HG02678 (cell line): ENCODE data around the gene SPATA6.
"Not testable (repeated sequence)": the region's sequence is repeated elsewhere in the genome, so short reads cannot be mapped to it uniquely, and the experiment has no call there.

Source experiments
- ATAC-seq: cut with Tn5 transposase; IDR thresholded peaks from one replicate; pipeline ENCODE4 v1.9.1; 2021; ENCODE audit warnings: mild to moderate bottlenecking, moderate library complexity; ENCODE audit not compliant: unreplicated experiment

SPATA6 gene

GRCh38 chr1:48462716-48463302 lies 9.2 kb downstream of the SPATA6 start:
- ATAC-seq = no peak

DNA sequence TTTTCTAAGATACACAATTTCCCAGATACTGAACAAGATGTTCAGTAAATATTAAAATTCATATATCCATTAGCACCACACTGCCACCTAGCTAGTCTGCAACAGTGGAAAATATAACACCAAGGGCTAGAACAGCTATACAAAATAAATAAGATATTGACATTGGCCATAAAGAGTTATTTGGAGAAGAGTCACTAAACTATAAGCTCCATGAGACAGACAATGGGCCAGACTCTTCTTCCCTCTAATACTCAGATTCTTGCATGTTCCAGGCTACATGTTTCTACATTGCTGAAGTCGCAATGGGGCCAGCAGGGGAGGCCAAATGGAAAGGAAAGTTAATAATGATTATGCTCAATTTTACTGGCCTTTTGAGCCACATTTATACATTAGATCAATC lies 21.5 kb downstream of the SPATA6 start:
- no peak for ATAC-seq

GRCh38 chr1:48448932-48449331 lies 23.1 kb downstream of the SPATA6 start:
- ATAC-seq = no peak

DNA sequence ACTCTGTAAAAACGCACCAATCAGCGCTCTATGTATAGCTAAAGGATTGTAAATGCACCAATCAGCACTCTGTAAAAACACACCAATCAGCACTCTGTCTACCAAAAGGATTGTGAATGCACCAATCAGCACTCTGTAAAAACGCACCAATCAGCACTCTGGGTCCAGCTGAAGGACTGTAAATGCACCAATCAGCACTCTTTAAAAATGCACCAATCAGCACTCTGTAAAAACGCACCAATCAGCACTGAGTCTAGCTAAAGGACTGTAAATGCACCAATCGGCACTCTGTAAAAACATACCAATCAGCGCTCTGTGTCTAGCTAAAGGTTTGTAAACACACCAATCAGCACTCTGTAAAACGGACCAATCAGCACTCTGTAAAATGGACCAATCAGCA lies 27.8 kb downstream of the SPATA6 start:
- not testable (repeated sequence) for ATAC-seq

- no peak for ATAC-seq
These were observed 29.0 kb downstream of the SPATA6 start for GRCh38 chr1:48442864-48443619.

DNA sequence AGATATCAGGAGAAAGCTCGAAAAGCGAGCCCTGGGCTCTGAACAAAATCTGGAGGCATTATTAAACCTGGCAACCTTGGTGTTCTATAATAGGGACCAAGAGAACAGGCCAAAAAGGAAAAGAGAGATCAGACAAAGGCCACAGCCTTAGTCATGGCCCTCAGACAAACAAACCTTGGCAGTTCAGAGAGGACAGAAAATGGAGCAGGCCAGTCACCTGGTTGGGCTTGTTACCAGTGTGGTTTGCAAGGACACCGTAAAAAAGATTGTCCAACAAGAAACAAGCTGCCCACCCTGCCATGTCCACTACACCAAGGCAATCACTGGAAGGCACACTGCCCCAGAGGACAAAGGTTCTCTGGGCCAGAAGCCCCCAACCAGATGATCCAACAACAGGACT lies 31.2 kb downstream of the SPATA6 start:
- ATAC-seq = not testable (repeated sequence)

DNA sequence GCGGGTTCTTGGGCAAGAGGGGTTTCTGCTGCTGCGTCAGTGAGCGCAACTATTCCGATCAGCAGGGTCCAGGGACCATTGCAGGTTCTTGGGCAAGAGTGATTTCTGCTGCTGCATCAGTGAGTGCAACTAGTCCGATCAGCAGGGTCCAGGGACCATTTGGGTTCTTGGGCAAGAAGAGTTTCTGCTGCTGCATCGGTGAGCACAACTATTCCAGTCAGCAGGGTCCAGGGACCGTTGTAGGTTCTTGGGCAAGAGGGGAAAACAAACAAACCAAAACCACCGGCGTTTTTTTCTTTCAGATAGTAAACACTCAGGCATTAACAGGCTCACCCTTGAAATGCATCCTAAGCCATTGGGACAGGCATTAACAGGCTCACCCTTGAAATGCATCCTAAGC lies 32.6 kb downstream of the SPATA6 start:
- no peak for ATAC-seq

DNA sequence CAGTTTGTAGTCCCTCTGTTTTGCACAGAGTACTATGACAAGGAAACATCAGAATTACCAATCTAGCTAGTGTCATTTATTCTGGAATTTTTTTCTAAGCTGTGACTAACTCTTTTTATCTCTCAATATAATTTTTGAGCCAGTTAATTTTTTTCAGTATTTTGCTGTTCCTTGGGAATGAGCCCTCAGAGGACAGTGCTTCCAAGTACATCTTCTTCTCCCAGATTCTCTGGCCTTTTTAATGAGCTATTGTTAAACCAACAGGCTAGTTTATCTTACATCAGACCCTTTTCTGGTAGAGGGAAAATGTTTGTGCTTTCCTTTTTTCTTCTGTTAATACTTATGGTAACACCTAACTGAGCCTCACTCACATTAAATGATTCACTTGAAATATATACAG lies 34.6 kb downstream of the SPATA6 start:
- not testable (repeated sequence) for ATAC-seq

GRCh38 chr1:48435312-48436002 lies 36.5 kb downstream of the SPATA6 start:
- not testable (repeated sequence) for ATAC-seq

- ATAC-seq = no peak
These were observed 41.2 kb downstream of the SPATA6 start for GRCh38 chr1:48430832-48431231.

- no peak for ATAC-seq
These were observed 50.0 kb downstream of the SPATA6 start for GRCh38 chr1:48422009-48422408.

DNA sequence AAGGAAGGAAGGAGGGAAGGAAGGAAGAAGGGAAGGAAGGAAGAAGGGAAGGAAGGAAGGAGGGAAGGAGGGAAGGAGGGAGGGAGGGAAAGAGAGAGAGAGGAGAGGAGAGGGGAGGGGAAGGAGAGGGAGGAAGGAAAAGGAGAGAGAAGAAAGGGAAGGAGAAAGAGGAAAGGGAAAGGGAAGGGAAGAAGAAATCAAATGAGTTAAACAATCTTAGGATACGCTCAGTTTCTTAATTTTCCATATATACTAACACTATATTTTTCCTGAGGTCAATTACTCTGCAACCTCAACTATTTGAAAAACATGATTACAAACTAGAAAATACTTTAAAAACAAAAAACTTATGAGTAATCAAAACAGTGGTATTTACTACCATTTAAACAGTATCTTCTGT lies 53.3 kb downstream of the SPATA6 start:
- no peak for ATAC-seq

- ATAC-seq = no peak
These were observed 57.0 kb downstream of the SPATA6 start for GRCh38 chr1:48415050-48415449.

DNA sequence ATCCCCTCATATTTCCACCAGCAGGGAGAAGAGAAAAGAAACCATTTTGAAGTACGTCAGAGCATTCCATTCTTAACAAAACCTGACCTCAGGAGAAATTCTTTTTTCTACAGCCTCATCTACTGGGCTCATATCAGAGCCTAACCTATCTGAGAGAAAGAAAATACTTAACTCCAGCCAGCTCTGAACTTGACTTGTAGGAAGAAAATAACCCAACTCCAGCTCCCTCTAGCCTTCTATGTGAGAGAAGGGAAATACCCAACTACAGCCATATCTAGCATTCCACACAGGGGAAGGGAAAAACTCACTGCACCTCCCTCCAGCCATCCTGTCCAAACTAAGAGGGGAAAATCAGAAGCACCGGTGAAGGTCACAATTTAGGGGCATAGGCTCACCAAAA lies 57.7 kb downstream of the SPATA6 start:
- ATAC-seq = no peak

DNA sequence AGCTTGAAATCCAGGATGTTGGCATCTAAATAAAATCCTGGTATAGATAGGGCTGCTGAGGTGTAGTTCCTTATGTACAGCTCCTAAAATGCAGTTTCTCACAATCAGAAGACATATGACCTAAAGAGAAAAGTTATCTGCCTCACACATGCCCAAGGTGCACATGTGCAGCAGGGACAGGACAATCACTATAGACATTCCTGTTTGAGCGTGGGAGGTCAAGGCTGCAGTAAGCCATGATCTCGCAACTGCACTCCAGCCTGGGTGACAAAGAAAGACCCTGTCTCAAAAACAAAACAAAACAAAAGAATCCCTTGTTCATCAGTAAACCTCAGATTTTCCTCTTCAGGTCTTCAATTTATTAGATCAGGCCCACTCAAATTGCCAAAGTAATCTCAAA lies 66.1 kb downstream of the SPATA6 start:
- no peak for ATAC-seq

DNA sequence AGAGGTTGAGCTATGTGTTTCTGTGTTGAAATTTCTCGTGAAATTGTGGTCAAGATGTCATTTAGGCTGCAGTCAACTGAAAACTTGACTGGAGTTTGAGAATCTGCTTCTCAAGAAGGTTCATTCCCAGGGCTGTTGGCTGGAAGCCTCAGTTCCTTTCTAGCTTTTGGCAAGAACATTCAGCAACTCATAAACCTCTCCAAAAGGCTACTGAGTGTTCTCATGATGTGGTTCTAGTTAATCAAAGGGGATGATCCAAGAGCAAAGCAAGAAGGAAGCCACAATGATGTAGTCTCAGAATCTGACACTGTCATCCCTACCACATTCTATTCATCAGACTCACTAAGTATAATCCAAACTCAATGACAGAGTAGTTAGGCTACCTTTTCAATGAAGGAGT lies 66.6 kb downstream of the SPATA6 start:
- no peak for ATAC-seq

GRCh38 chr1:48402599-48402998 lies 69.4 kb downstream of the SPATA6 start:
- ATAC-seq = no peak

GRCh38 chr1:48396208-48396607 lies 75.8 kb downstream of the SPATA6 start:
- no peak for ATAC-seq

DNA sequence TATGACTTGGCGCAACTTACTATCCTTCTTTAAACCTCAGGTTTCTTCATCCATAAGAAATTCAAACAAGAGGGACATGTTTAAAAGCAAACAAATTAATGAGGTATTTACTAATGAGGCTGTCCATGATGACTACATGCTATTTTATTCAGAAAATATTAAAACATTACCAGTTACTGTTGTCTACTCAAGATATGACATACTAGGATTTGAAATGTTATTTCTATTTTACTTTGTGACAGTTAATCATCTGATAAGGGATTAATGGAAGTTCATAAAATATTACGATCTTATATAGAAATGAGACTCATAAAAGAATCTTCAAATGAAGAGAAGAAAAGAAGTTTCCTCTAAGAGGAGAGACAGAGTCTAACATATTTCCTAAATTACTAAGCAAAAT lies 80.1 kb downstream of the SPATA6 start:
- ATAC-seq = no peak

GRCh38 chr1:48387409-48387808 lies 84.6 kb downstream of the SPATA6 start:
- ATAC-seq = no peak

DNA sequence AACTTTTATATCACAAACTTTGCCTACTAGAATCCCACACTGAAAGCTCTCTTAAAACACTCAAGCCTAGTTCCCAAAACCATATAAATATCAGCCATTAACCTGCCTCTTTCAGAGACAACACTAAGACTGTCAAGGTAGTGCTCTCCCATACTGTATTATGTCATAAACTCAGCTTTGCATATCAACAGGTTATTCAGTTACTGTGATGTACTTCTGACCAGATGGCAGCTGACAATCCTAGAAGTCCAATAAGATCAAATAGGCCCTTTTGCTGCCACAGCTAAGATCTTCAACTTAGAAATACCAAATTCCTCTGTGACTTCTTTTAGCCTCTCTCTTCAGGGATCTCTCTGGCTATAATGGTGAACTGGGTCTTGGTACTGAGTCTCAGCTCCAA lies 97.2 kb downstream of the SPATA6 start:
- no peak for ATAC-seq

GRCh38 chr1:48371598-48371997 lies 100.4 kb downstream of the SPATA6 start:
- ATAC-seq = no peak
